PC-3 (cell line): ENCODE measurements around the gene PPP1R14C.

Experiments used
- CTCF ChIP-seq: fragments of 300-600 bp; sonication (generic); conservative IDR thresholded peaks from 2 replicates; pipeline ENCODE4 v1.5.1; 2017; ENCODE audit warnings: antibody characterized with exemption, low read depth, mild to moderate bottlenecking, low read length
- EZH2 ChIP-seq: fragments of 300-600 bp; sonication (generic); IDR thresholded peaks from one replicate; pipeline ENCODE4 v1.6.1; 2017; ENCODE audit warnings: antibody characterized with exemption, mild to moderate bottlenecking, low read length; ENCODE audit not compliant: unreplicated experiment

- TF ChIP-seq CTCF (no peak), EZH2 (no peak)
Observed at GRCh38 chr6:150250826-150251225, 108.0 kb downstream of the PPP1R14C start.
